Osteocyte (in vitro differentiated cells): ENCODE results near the gene LAMTOR4. TPM values are rescaled to one million over a fixed set of nuclear protein-coding genes. Genes with fewer than 3 reads are reported as not detected.

Experiments used
- DNase-seq: peaks from one replicate; pipeline ENCODE4 v3.0.0; 2021; ENCODE audit warnings: mixed read lengths; ENCODE audit not compliant: unreplicated experiment; ENCODE audit errors: extremely low spot score
- H3K27ac Mint-ChIP-seq: one replicate; pipeline ENCODE4 v1.8.0; 2021; ENCODE audit warnings: mild to moderate bottlenecking, mixed read lengths; ENCODE audit not compliant: unreplicated experiment
- H3K27me3 Mint-ChIP-seq: one replicate; pipeline ENCODE4 v1.8.0; 2021; ENCODE audit warnings: mixed read lengths; ENCODE audit not compliant: unreplicated experiment
- H3K36me3 Mint-ChIP-seq: one replicate; pipeline ENCODE4 v1.8.0; 2021; ENCODE audit warnings: mixed read lengths; ENCODE audit not compliant: unreplicated experiment
- H3K4me1 Mint-ChIP-seq: one replicate; pipeline ENCODE4 v1.8.0; 2021; ENCODE audit warnings: mixed read lengths; ENCODE audit not compliant: unreplicated experiment
- H3K4me3 Mint-ChIP-seq: one replicate; pipeline ENCODE4 v1.8.0; 2021; ENCODE audit warnings: mild to moderate bottlenecking, moderate library complexity, mixed read lengths; ENCODE audit not compliant: unreplicated experiment
- H3K9me3 Mint-ChIP-seq: one replicate; pipeline ENCODE4 v1.8.0; 2021; ENCODE audit warnings: mixed read lengths; ENCODE audit not compliant: unreplicated experiment
- CTCF ChIP-seq: fragments of 200-600 bp; sonication (generic); IDR thresholded peaks from 2 replicates; pipeline ENCODE4 v1.5.0; 2021; ENCODE audit warnings: antibody characterized with exemption, mild to moderate bottlenecking, moderate library complexity
- total RNA-seq: library from RNA; stranded (reverse); gene quantifications from 2 replicates; pipeline ENCODE4 v1.2.1, GENCODE V29; 2021

Gene LAMTOR4
- total RNA-seq, 1 donor from 2014 or later, result 111 TPM

GRCh38 chr7:100119072-100119969, 29.4 kb upstream of the LAMTOR4 start, which contains the start of the genes CNPY4 and TAF6:
Gene CNPY4 (plus strand): TSS chr7:100119634. CDS start chr7:100119745, 111 bp downstream.
Gene TAF6 (minus strand): TSS chr7:100119358. CDS start chr7:100114209, 5,149 bp downstream.
- peak within 1 kb of the TSS; percentile 98 for H3K27ac Mint-ChIP-seq
- peak within 1 kb of the TSS; percentile 96 for H3K4me3 Mint-ChIP-seq
- peak; percentile 97 for DNase-seq
- no peaks in the 10 kb centered on the region for H3K27me3 Mint-ChIP-seq
- peaks cover 2% of the 10 kb centered on the region for H3K36me3 Mint-ChIP-seq
- TF ChIP-seq CTCF, result peak; percentile 6
- H3K9me3 Mint-ChIP-seq, result no peaks in the 10 kb centered on the region
- H3K4me1 Mint-ChIP-seq, result peaks cover 18% of the 10 kb centered on the region

GRCh38 chr7:100119970-100120732, 28.6 kb upstream of the LAMTOR4 start:
- TF ChIP-seq CTCF, result no peak
- Mint-ChIP-seq H3K9me3 (no peaks in the 10 kb centered on the region), H3K4me1 (peaks cover 18% of the 10 kb centered on the region), H3K36me3 (peaks cover 2% of the 10 kb centered on the region), H3K27me3 (no peaks in the 10 kb centered on the region), H3K27ac (peak overlapping the region; percentile 98), H3K4me3 (peak overlapping the region; percentile 96)
- no peak for DNase-seq

DNA sequence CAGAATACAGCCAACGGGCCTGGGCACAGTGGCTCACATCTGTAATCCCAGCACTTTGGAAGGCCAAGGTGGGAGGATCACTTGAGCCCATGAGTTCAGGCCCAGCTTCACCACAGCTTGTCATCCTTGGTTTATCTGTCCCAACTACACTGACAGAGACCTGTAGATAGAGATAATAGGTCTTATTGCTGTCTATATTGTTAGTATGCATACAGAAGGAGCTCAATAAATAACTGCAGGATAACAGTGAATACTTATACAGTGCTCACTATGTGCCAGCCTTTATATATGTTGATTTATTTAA, 28.0 kb upstream of the LAMTOR4 start:
- TF ChIP-seq CTCF, result no peak
- H3K4me3 Mint-ChIP-seq, result peak overlapping the region; percentile 96
- H3K27ac Mint-ChIP-seq, result peak overlapping the region; percentile 98
- no peaks in the 10 kb centered on the region for H3K9me3 Mint-ChIP-seq
- no peaks in the 10 kb centered on the region for H3K27me3 Mint-ChIP-seq
- no peak for DNase-seq
- peaks cover 21% of the 10 kb centered on the region for H3K4me1 Mint-ChIP-seq
- peaks cover 2% of the 10 kb centered on the region for H3K36me3 Mint-ChIP-seq

GRCh38 chr7:100122067-100122466, 26.7 kb upstream of the LAMTOR4 start:
- Mint-ChIP-seq H3K27ac (no peak overlapping the region), H3K27me3 (no peaks in the 10 kb centered on the region), H3K4me3 (no peak overlapping the region), H3K4me1 (peaks cover 31% of the 10 kb centered on the region), H3K36me3 (no peaks in the 10 kb centered on the region), H3K9me3 (no peaks in the 10 kb centered on the region)
- no peak for TF ChIP-seq CTCF
- DNase-seq, result no peak

GRCh38 chr7:100122568-100122967, 26.1 kb upstream of the LAMTOR4 start:
- peaks cover 31% of the 10 kb centered on the region for H3K4me1 Mint-ChIP-seq
- no peak overlapping the region for H3K4me3 Mint-ChIP-seq
- no peaks in the 10 kb centered on the region for H3K36me3 Mint-ChIP-seq
- TF ChIP-seq CTCF, result no peak
- no peaks in the 10 kb centered on the region for H3K9me3 Mint-ChIP-seq
- no peak for DNase-seq
- no peaks in the 10 kb centered on the region for H3K27me3 Mint-ChIP-seq
- no peak overlapping the region for H3K27ac Mint-ChIP-seq
